HG02642 (cell line): Measurements from ENCODE around the gene POSTN.
"Not testable (repeated sequence)": the region's sequence is repeated elsewhere in the genome, so short reads cannot be mapped to it uniquely, and the experiment has no call there.

Source experiments
- ATAC-seq: cut with Tn5 transposase; IDR thresholded peaks from one replicate; pipeline ENCODE4 v1.9.1; 2021; ENCODE audit warnings: mild to moderate bottlenecking; ENCODE audit not compliant: unreplicated experiment, poor library complexity

Gene POSTN

DNA sequence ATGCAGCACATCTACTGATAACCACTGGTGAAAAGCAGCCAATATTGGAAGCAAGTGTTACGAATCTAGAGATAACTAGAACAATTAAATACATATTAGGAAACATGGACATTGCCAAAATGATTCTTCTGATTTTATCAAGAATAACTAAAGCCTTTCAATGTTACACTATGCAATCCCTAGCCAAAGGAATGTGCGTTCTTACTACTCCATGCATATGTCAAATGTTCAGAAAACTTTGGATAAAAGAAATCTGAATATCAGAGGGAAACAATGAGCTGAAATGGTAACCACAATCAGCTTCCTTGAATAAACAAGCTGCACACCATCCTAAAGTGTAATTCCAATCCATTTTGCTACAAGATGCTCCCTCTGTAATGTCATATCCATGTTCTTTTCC lies 951 bp upstream of the POSTN start:
- no peak for ATAC-seq

DNA sequence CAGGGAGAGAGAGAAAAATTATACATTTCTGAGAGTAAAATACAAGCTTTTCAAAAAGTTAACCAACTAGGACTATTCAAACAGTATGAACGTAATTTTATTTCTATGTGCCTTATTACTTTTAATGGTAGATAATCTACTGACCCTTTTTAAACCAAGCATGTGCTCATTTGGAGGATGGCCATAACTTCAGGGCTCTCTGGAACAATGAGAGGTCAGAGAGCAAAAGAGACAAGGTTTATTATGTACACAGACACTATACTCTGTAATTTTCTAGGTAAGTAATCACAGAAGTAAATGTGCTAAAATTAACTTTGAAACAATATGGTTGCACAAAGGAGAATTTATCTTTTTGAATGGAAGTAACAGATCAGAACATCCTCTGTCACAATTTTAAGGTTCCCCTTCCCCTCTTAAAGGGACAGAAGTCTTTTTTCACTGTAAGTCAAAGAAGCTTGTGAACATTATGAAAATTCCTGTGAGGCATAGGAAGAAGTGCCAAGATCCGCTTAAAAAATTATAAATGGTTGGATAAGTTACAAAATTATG lies 1.0 kb downstream of the POSTN start:
- ATAC-seq, result no peak

- no peak for ATAC-seq
These were observed 1.8 kb downstream of the POSTN start for GRCh38 chr13:37596805-37597204.

DNA sequence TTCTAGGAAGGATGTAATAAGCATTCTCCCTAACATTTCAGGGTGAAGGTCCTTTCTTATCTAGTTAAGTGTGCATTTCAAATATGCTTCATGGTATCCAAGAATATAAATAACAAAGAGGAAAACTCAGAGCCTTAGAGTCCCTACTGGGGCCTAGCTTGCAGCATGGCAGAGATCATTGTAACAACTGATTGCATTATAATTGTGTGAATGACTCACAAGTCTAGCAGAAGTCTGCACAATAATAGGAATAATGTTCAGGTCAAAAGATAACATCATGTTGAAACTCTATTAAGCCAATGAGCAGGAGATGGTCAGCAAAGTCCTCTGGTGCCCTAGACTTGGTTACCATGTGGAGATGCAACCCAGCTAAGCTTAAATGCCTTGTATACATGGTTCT lies 3.4 kb downstream of the POSTN start:
- no peak for ATAC-seq

GRCh38 chr13:37594550-37594949 lies 4.0 kb downstream of the POSTN start:
- ATAC-seq, result no peak

DNA sequence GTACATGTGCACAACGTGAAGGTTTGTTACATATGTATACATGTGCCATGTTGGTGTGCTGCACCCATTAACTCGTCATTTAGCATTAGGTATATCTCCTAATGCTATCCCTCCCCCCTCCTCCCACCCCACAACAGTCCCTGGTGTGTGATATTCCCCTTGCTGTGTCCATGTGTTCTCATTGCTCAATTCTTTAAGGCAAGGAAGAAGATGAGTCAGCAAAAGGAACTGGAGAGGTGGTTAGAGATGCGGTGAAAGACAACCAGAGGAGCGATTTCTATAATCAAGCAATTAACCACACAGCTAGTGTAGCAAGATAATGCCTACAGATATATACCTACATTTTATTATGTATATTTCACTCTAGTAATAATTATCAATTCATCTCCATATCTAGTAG lies 9.2 kb downstream of the POSTN start:
- not testable (repeated sequence) for ATAC-seq

- no peak for ATAC-seq
These were observed 11.3 kb downstream of the POSTN start for GRCh38 chr13:37587236-37587635.

GRCh38 chr13:37586164-37586563 lies 12.4 kb downstream of the POSTN start:
- no peak for ATAC-seq

DNA sequence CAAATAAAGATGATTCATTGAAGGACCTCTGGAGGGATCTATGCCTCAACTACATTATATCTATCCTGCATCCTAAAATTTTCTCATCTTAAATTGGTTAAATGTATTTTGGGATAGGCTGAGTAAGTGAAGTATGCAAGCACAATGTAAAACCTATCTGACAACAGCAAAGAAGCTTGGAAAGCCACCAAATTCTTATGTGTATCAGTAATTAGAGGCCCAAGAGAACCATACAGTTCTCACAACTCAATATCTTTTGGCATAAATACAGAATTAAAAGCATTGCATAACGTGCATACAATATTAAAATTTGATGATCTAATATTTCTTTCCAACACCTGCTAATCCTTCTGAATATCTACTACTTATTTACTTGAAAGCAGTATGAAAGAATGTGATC lies 13.0 kb downstream of the POSTN start:
- no peak for ATAC-seq

GRCh38 chr13:37576601-37577000 lies 22.0 kb downstream of the POSTN start:
- no peak for ATAC-seq

DNA sequence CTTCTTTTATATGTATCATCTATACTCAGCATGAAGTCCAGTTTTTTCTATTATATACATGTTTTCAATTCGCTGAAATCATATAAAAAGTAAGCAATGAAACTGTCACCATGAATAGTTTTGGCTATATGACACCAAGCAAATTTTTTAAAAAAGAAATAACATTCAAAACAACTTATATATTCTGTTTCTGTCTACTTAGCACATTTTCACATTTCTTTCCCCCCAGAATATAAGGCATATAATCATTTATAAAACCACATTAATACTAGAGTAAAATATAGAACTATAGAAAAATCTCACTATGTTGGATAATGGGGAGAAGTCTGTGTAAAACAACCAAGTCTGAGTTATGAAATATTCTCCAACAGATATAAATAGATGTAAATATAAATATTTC lies 33.1 kb downstream of the POSTN start:
- ATAC-seq, result no peak

DNA sequence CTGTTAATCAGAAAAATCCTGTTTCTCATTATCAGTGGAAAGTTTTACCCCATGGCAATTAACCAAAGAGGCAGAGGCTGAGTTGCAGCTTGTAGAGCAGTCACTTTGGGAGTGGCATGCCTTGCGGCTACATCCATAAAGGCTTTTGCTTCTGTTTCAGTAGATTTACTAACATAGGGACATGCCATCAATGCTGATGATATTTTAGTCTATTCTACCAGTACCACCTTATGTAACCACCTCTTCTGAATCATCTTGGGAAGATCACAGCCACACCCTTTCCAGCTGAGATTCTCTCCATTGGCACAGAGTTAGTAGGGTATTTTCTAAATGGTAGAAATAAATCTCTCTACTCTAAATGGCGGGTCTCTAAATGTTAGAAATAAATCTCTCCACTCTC lies 37.5 kb downstream of the POSTN start:
- ATAC-seq, result no peak

- no peak for ATAC-seq
These were observed 38.0 kb downstream of the POSTN start for GRCh38 chr13:37560526-37560925.

DNA sequence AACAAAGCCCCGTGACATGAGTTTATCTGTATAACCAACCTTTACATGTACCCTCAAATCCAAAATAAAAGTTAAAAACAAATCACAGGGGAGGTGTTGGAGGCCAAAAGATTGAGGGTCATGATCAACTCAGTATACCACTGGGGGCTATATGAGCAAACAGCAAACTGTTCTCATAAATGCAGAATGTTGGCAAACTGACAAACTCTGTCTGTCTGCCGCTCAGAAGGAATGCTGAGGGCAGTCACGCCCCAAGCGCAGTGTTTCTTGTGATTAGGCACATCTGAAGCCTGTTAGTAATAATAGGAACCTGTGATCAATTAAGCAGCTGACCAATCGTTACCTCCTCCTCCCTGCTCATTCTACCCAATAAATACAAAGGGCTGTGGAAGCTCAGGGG lies 39.8 kb downstream of the POSTN start:
- ATAC-seq, result not testable (repeated sequence)

DNA sequence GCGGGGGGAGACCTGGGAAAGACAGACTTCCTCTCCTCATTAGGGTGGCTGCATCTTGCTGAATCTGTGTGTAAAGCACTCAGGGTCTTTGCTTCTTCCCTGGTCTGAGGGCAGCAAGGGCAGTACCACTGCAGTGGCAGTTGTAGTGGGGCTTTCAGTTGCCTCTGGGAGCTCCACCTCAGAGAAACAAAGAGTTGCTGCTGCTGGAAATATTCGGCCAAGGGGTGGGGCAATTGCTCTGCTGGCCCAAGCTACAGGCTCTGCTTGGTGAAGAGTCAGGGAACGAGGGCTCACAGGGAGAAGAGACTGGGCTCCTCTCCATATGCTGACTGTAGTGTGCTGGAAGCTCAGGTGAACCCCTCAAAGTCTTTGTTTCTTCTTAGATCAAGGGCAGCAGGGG lies 52.5 kb downstream of the POSTN start:
- ATAC-seq, result no peak

- ATAC-seq, result no peak
These were observed 53.6 kb downstream of the POSTN start for GRCh38 chr13:37544995-37545394.

DNA sequence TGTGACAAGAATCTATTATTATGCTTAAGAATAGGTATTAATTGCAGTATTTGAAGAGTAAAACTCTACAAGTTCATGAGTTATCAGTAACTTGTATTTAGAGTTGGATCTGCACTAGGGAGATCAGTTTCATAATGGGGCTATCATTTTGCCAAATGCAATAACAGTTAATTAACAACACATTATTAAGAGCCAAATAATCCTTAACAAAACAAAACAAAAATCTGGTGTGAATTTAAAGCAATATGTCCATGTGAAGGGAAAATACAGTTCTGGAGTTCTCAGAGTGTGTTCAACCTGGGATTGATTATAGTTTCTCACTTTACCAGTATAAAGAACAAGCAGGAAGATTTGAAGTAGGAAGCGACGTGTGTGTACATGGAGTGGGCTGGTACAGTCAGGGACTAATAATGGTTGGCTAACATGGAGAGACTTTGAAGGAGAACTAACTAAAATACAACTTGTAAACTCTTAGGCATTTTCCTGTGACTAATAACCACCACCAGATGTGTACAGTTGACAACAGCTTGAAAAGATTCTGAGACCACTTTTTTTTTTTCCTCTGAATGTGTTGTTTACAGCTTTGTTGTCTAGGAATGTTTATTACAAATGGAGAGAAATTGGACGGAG lies 58.5 kb downstream of the POSTN start:
- no peak for ATAC-seq

GRCh38 chr13:37539170-37539569 lies 59.4 kb downstream of the POSTN start:
- no peak for ATAC-seq

GRCh38 chr13:37535501-37535900 lies 63.1 kb downstream of the POSTN start:
- ATAC-seq, result no peak

- no peak for ATAC-seq
These were observed 63.9 kb downstream of the POSTN start for GRCh38 chr13:37534676-37535075.

DNA sequence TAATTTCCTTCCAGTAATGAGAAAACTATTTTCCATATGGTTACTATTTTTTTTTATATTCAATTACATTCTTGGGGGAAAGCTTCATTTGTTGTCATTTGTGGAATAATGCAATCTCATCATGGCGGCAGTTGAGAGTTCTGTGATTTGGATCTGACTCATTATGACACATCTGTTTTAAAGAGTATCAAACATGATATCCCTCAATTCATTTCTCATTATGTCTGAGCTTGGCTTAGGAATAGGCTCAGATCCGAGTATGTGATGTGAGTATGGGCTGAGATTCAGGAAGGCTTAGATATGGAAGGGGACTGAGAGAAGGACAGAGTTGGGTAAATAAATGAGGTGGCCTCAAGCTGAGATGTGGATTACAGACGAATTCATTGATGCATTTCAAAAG lies 64.4 kb downstream of the POSTN start:
- no peak for ATAC-seq

GRCh38 chr13:37531049-37531448 lies 67.5 kb downstream of the POSTN start:
- no peak for ATAC-seq
